Muscle of leg (tissue), 11 donors: ENCODE results near the gene TAS1R3. TPM values are rescaled to one million over a fixed set of nuclear protein-coding genes. Genes with fewer than 3 reads are reported as not detected.

ENCODE experiments used
- DNase-seq: peaks from one replicate; pipeline ENCODE4 v3.0.0; 2013
- H3K27ac ChIP-seq: one replicate; pipeline ENCODE4 v1.5.1; 2013; ENCODE audit warnings: mild to moderate bottlenecking, low read length, control low read depth
- H3K27me3 ChIP-seq: one replicate; pipeline ENCODE4 v1.6.1; 2013; ENCODE audit warnings: low read length; ENCODE audit not compliant: control insufficient read depth, insufficient read depth
- H3K36me3 ChIP-seq: one replicate; pipeline ENCODE4 v1.6.1; 2013; ENCODE audit warnings: low read length; ENCODE audit not compliant: control insufficient read depth, insufficient read depth
- H3K4me1 ChIP-seq: one replicate; pipeline ENCODE4 v1.6.1; 2013; ENCODE audit warnings: low read length; ENCODE audit not compliant: control insufficient read depth, insufficient read depth
- H3K4me3 ChIP-seq: one replicate; pipeline ENCODE4 v1.5.1; 2013; ENCODE audit warnings: low read length, control low read depth
- H3K9me3 ChIP-seq: replicated peaks from 2 replicates; pipeline ENCODE4 v1.6.1; 2013; ENCODE audit warnings: low read depth, low read length; ENCODE audit not compliant: control insufficient read depth
- WGBS: methylation state at CpG from one replicate; pipeline ENCODE4 v1.1.5; 2013; ENCODE audit warnings: missing lambda C conversion rate; ENCODE audit not compliant: insufficient coverage; 5-methylcytosine and 5-hydroxymethylcytosine counted together
- polyA plus RNA-seq, 8 donors: library from polyadenylated mRNA; unstranded; fragments of 120-200 nt; gene quantifications; one replicate each; pipeline versions ENCODE4 v1.2.1 to v1.2.3, GENCODE V29; 2013; ENCODE audit warnings: inconsistent platforms in 1 of 8, low replicate concordance in 1 of 8; ENCODE audit not compliant: insufficient read length in 8 of 8, insufficient read depth in 1 of 8
- total RNA-seq: library from RNA; stranded (reverse); fragments of 120-200 nt; gene quantifications from one replicate; pipeline ENCODE4 v1.2.4, GENCODE V29; 2013

The TAS1R3 gene
- total and polyA plus RNA-seq, 9 donors: 0.96 to 3.8 (median 2.4) TPM

DNA sequence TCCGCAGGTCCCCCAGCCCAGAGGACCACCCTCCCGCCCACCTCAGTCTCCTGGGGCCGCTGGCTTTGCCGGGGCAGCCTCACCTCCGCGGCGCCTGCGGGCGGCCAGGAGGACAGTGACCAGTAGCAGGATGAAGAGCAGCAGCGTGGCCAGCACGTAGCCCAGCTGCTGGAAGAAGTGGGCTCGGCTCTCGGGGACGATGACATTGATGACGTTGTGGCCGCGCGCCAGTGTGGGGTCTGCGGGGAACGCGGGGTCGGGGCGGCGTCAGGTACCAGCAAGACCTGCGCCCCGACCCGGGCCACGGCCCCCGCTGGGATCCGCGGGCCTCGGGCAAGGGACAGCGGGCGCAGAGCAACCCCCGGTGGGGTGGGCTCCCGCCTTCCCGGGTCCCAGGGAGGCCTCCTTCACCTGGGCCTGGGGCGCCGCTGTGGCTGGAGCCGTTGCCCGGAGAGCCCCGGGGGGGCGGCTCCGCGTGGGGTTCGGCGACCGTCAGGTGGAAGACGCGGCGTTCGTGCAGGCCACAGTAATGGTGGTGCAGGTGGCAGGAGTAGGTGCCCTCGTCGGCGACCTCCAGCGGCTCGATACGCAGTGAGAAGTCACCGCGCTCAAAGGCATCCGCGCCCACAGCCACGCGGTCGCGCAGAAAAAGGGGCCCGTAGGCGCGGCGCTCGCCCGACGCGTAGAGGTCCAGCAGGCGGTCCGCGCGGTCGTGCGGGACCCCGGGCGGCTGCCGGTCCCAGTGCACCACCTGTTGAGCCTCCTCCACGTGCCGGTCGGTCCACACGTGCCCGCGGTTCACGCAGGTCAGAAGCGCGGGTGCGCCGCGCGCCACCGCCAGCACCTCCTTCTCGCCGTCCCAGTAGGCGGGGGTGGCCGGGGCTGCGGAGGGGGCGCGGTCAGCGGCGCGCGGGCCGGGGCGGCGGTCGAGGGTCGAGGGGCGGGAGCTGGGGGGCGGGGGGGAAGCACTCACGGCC lies 23.5 kb downstream of the TAS1R3 start:
- H3K4me3 ChIP-seq: no peak overlapping the region
- H3K9me3 ChIP-seq: no peaks in the 10 kb centered on the region
- H3K27ac ChIP-seq: no peak overlapping the region
- H3K4me1 ChIP-seq: peaks cover 55% of the 10 kb centered on the region
- H3K27me3 ChIP-seq: peaks cover 41% of the 10 kb centered on the region
- peaks cover 21% of the 10 kb centered on the region for H3K36me3 ChIP-seq
- 49% methylated on average over 90 of the region's 116 CpGs for whole genome bisulfite sequencing
- no peak for DNase-seq

DNA sequence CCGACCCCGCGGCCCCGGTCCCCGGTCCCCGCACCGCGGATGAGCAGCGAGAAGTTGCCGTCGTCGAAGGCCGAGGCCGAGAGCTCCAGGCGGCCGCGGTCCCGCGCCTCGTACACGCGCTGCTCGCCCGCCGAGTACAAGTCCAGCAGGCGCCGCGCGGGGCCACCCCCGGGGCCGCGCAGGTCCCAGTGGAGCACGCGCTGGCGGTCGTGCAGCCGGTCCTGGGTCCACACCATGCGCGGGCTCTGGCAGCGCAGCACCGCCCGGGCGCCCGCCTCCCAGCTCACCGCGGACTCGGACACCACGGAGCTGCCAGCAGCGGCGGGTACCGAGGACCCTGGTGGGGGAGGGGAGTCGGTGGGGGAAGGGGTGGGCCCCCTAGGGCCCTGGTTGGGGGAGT lies 24.3 kb downstream of the TAS1R3 start:
- no peak overlapping the region for H3K27ac ChIP-seq
- peaks cover 64% of the 10 kb centered on the region for H3K4me1 ChIP-seq
- 7% methylated on average over 46 of the region's 52 CpGs for WGBS
- no peak overlapping the region for H3K4me3 ChIP-seq
- peaks cover 21% of the 10 kb centered on the region for H3K36me3 ChIP-seq
- peaks cover 41% of the 10 kb centered on the region for H3K27me3 ChIP-seq
- DNase-seq: peak; percentile 46
- no peaks in the 10 kb centered on the region for H3K9me3 ChIP-seq

DNA sequence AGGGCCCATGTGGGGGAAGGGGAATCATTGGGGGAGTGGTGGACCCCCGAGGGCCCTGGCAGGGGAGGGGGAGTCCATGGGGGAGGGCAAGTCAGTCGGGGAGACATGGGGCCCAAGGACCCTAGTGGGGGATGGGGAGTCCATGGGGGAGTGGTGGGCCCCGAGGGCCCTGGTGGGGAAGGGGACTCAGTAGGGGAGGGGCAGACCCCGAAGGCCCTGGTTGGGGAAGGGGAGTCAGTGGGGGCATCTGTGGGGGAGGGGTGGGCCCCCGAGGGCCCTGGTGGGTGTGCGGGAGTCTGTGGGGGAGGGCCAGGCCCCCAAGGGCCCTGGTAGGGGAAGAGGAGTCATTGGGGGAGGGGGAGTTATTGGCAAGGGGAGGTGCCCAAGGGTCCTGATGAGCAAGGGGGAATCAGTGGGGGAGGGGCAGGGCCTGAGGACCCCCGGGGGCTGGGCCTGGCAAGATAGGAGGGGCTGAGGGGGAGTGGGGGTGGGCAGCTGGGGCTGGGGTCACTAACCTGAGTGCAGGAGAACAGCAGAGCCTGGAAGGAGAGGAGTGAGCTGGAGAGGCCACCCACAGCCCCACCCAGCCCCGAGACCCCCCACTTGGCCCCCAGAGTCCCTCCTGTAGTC lies 25.2 kb downstream of the TAS1R3 start:
- Histone ChIP-seq H3K27ac (no peak overlapping the region), H3K4me1 (peaks cover 72% of the 10 kb centered on the region), H3K4me3 (peak overlapping the region; percentile 54), H3K27me3 (peaks cover 41% of the 10 kb centered on the region), H3K9me3 (no peaks in the 10 kb centered on the region), H3K36me3 (peaks cover 21% of the 10 kb centered on the region)
- WGBS: 35% methylated on average over 6 of the region's 8 CpGs
- no peak for DNase-seq

DNA sequence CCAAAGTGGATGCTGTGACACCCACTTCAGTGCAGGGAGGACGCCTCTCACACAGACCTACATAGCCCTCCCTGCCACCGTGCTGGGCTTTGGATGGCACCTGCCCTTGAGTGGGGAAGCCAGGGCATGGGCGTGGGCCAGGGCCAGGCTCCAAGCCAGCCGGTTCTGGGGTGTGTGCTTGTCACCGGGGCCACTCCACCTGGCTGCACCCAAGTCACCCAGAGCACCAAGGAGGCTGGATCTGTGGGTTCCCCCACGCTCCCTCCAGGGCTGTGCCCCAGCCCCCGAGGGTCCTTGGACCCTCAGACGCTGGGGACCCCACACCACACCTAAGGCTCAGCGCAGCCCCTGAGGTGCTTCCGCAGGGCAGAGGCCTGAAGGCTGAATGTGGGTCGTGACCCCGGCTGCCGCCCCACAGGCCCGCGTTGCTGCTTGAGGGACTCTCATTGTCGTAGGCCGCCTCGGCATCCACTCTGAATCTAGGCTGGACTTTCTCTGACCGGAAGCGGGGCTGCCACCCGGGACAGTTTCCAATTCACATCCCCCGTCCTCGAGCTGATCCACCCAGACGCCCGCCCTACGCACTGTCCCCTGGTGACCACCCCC lies 25.8 kb downstream of the TAS1R3 start:
- peaks cover 72% of the 10 kb centered on the region for H3K4me1 ChIP-seq
- H3K4me3 ChIP-seq: peak overlapping the region; percentile 54
- H3K27ac ChIP-seq: peak overlapping the region; percentile 85
- peaks cover 21% of the 10 kb centered on the region for H3K36me3 ChIP-seq
- H3K27me3 ChIP-seq: peaks cover 40% of the 10 kb centered on the region
- no peak for DNase-seq
- no peaks in the 10 kb centered on the region for H3K9me3 ChIP-seq
- WGBS: 11% methylated on average over 23 of the region's 26 CpGs

DNA sequence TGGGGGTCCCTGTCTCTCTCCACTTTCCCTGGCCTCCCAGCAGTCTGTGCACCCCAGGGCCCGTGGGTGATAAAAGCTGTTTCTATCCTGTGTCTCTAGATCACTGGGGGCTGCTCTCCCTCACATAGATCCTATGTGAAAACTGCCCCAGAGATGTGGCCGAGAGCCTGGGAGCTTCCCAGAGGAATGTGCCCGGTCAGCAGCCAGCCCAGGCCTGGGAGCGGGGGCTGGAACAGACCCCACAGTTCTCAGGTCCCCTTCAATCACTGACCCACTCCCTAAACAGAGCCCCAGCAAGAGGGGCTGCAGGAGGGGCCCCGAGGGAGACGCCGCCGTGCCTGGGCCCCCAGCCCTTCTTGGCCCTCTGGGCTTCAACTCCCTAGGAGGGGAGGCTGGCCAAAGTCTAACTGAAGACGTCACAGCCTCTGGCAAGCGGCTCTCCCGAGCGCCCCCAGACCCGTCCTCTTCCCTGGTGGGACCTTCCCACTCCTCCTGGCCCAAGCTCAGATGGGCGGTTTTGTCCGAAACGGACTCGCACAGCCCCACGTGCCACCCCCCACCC lies 26.9 kb downstream of the TAS1R3 start:
- H3K27me3 ChIP-seq: peaks cover 29% of the 10 kb centered on the region
- H3K27ac ChIP-seq: peak overlapping the region; percentile 85
- peaks cover 66% of the 10 kb centered on the region for H3K4me1 ChIP-seq
- peak overlapping the region; percentile 54 for H3K4me3 ChIP-seq
- no peaks in the 10 kb centered on the region for H3K9me3 ChIP-seq
- WGBS: 3% methylated on average over 17 of the region's 18 CpGs
- peak; percentile 35 for DNase-seq
- peaks cover 11% of the 10 kb centered on the region for H3K36me3 ChIP-seq

DNA sequence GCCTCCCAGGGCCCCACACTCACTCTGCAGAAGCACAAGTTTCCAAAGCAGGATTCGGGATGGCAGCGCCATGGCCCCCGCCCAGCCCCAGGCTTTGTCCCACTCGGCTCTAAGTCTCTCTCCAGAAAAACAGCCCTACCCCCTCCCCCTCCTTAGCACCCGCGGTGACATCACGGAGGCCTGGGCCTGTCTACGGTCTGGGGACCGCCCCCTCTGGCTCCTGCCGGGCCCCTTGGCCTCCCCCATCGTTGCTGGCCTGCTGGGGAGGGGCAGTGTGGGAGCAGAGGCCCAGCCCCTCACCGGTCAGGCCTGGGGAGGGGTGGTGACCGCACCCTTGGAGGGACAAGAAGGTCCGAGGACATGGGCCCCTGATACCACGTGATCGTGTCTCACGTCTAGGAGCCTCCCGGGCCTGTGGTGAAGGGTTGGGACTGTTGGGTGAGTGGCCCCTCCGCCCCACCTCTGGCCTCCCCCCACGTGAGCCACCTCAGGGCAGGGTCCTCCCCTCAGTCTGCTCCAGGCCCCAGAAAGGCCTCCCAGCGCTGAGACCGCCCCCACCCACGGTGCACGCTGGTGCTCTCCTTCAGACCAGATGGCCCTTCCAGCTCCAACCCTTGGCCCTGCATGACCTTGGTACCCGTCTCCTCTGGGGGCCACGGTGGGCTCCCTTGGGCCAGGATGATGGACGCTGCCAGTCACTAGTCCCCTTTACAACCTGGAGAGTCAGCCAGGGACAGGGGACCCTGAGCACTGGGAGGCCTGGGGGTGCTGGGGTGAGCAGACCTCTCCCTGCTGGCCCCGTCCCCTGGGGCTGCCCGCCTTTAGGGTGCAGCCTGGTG lies 27.6 kb downstream of the TAS1R3 start, which contains the start of gene MXRA8:
TSS of gene MXRA8 (minus strand) at position 123 of the 839 bp plus-strand sequence. CDS start at position 72, 51 bp downstream.
- no peaks in the 10 kb centered on the region for H3K9me3 ChIP-seq
- peak; percentile 96 for DNase-seq
- H3K27me3 ChIP-seq: peaks cover 22% of the 10 kb centered on the region
- H3K27ac ChIP-seq: peak within 1 kb of the TSS; percentile 85
- peaks cover 59% of the 10 kb centered on the region for H3K4me1 ChIP-seq
- WGBS: 18% methylated on average over 16 of the region's 29 CpGs
- peaks cover 5% of the 10 kb centered on the region for H3K36me3 ChIP-seq
- H3K4me3 ChIP-seq: peak within 1 kb of the TSS; percentile 54

DNA sequence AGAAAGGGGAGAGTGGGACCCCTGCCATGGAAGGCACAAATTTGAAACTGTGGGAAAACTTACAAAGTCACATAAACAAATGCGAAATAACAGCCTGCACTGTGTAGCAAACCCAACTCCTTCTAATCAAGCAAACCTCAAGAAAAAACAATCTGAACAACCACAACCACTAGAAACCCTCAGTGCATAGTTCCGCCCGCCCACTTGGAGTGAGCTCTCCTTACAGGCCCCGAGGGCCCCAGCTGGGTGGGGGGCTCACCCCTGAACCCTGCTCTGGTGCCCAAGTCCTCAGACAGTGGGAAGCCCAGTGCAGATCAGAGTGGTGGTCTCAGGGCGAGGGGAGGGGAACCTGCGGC lies 28.2 kb downstream of the TAS1R3 start:
- 35% methylated on average over 2 of the region's 6 CpGs for WGBS
- H3K4me3 ChIP-seq: no peak overlapping the region
- peaks cover under 1% of the 10 kb centered on the region for H3K36me3 ChIP-seq
- no peaks in the 10 kb centered on the region for H3K9me3 ChIP-seq
- peak overlapping the region; percentile 85 for H3K27ac ChIP-seq
- peak; percentile 66 for DNase-seq
- H3K4me1 ChIP-seq: peaks cover 55% of the 10 kb centered on the region
- peaks cover 16% of the 10 kb centered on the region for H3K27me3 ChIP-seq

DNA sequence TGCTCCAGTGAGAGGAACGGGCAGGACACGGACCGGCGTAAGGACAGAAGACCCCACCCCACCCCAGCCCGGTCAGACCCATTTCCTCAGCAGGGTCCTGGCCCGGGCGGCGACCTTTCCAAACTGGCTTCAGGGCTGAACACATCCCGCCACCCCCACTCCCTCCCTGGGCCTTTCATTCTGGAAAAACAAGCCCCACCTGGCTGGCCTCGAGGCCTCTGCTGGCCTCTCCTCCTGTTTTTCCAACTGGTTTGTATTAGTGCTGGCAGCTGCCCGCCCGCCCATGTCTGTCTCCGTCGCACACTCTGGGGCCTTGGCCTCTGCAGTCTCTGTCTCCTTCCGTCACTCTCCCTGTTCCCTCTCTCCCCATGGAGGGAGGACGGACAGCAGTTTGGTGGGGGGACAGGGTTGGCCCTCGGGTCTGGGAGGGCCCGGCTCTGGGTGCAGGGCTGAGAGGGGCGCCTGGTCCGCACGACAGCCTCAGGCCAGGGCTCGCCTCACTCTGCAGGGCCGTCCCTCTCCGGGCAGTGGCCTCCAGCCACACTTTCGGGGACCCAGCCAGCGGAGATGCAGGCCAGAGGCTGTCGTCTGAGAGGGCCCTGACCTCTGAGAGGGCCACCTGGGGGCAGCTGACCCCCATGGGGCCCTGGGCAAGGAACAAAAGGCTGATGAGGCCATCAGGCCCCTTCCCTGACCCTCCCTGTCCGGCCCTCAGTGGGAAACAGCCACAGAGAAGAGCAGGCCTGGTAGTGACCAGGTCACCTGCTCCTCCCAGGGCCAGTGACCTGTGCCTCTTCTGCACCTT lies 28.8 kb downstream of the TAS1R3 start:
- Histone ChIP-seq H3K27me3 (peaks cover 11% of the 10 kb centered on the region), H3K9me3 (no peaks in the 10 kb centered on the region), H3K27ac (peak overlapping the region; percentile 85), H3K4me1 (peaks cover 55% of the 10 kb centered on the region), H3K4me3 (no peak overlapping the region), H3K36me3 (no peaks in the 10 kb centered on the region)
- 19% methylated on average over 13 of the region's 28 CpGs for WGBS
- peak; percentile 90 for DNase-seq
